Activated CD4-positive, alpha-beta memory T cell treated with anti-CD3 and anti-CD28 coated beads, Interleukin-2, amount 10 ng/mL, durations not matched to agents 7 days and 5 days (primary cell): ENCODE measurements around the gene LSM5. TPM values are rescaled to one million over a fixed set of nuclear protein-coding genes. Genes with fewer than 3 reads are reported as not detected.
"Not testable (repeated sequence)": the region's sequence is repeated elsewhere in the genome, so short reads cannot be mapped to it uniquely, and the experiment has no call there.

Source experiments
- CTCF ChIA-PET: fragments of 350-600 bp; sonication (Branson Sonifier 250); formaldehyde crosslinking; loops from one replicate; lab custom pipeline; 2021; ENCODE audit warnings: antibody characterized with exemption, inconsistent platforms; lab: Charles Lee
- POLR2A ChIA-PET: fragments of 350-600 bp; sonication (Branson Sonifier 250); formaldehyde crosslinking; loops from one replicate; lab custom pipeline; 2021; ENCODE audit warnings: antibody characterized with exemption; lab: Charles Lee
- DNase-seq: peaks from one replicate; pipeline ENCODE4 v3.0.0-alpha.2; 2020
- H3K27ac Mint-ChIP-seq: one replicate; pipeline ENCODE4 v1.8.0; 2021; ENCODE audit warnings: mild to moderate bottlenecking, mixed read lengths
- H3K27me3 Mint-ChIP-seq: one replicate; pipeline ENCODE4 v1.8.0; 2021; ENCODE audit warnings: mixed read lengths
- H3K36me3 Mint-ChIP-seq: one replicate; pipeline ENCODE4 v1.8.0; 2021; ENCODE audit warnings: low read depth, mixed read lengths
- H3K4me1 Mint-ChIP-seq: one replicate; pipeline ENCODE4 v1.8.0; 2021; ENCODE audit warnings: mixed read lengths
- H3K4me3 Mint-ChIP-seq: one replicate; pipeline ENCODE4 v1.8.0; 2021; ENCODE audit warnings: mild to moderate bottlenecking, mixed read lengths
- H3K9me3 Mint-ChIP-seq: one replicate; pipeline ENCODE4 v1.8.0; 2021; ENCODE audit warnings: mixed read lengths
- total RNA-seq, 2 experiments: library from RNA; stranded (reverse); gene quantifications; one replicate each; pipeline ENCODE4 v1.2.3, GENCODE V29; 2021

The LSM5 gene
- total RNA-seq, 2 experiments from 2014 or later, result 69.4 to 70.1 TPM

- no peaks in the 10 kb centered on the region for H3K4me1 Mint-ChIP-seq
- no peak for DNase-seq
- no peaks in the 10 kb centered on the region for H3K36me3 Mint-ChIP-seq
- H3K27ac Mint-ChIP-seq, result no peak overlapping the region
- no peak overlapping the region for H3K4me3 Mint-ChIP-seq
- CTCF ChIA-PET, result no interaction called here
- POLR2A ChIA-PET, result no interaction called here
- H3K27me3 Mint-ChIP-seq, result no peaks in the 10 kb centered on the region
- no peaks in the 10 kb centered on the region for H3K9me3 Mint-ChIP-seq
Observed at GRCh38 chr7:32470871-32471270, 19.3 kb downstream of the LSM5 start.

- H3K36me3 Mint-ChIP-seq, H3K9me3 Mint-ChIP-seq, CTCF ChIA-PET, DNase-seq, POLR2A ChIA-PET, H3K27ac Mint-ChIP-seq, H3K4me1 Mint-ChIP-seq, H3K27me3 Mint-ChIP-seq, H3K4me3 Mint-ChIP-seq: not testable (repeated sequence)
Observed at GRCh38 chr7:32470004-32470403, 20.2 kb downstream of the LSM5 start.

- POLR2A ChIA-PET, H3K4me3 Mint-ChIP-seq, H3K9me3 Mint-ChIP-seq, CTCF ChIA-PET, H3K27ac Mint-ChIP-seq, H3K36me3 Mint-ChIP-seq, H3K27me3 Mint-ChIP-seq, DNase-seq, H3K4me1 Mint-ChIP-seq: not testable (repeated sequence)
Observed at GRCh38 chr7:32464641-32465416, 25.4 kb downstream of the LSM5 start.

- CTCF ChIA-PET, result no interaction called here
- no peaks in the 10 kb centered on the region for H3K9me3 Mint-ChIP-seq
- H3K27ac Mint-ChIP-seq, result no peak overlapping the region
- POLR2A ChIA-PET, result no interaction called here
- no peaks in the 10 kb centered on the region for H3K36me3 Mint-ChIP-seq
- H3K4me1 Mint-ChIP-seq, result no peaks in the 10 kb centered on the region
- H3K4me3 Mint-ChIP-seq, result no peak overlapping the region
- peaks cover 2% of the 10 kb centered on the region for H3K27me3 Mint-ChIP-seq
- no peak for DNase-seq
Observed at GRCh38 chr7:32462977-32463376, 27.2 kb downstream of the LSM5 start.

GRCh38 chr7:32462451-32462850 is 27.7 kb downstream of the LSM5 start:
- Mint-ChIP-seq H3K27me3 (peaks cover 2% of the 10 kb centered on the region), H3K4me1 (no peaks in the 10 kb centered on the region), H3K36me3 (no peaks in the 10 kb centered on the region), H3K9me3 (no peaks in the 10 kb centered on the region), H3K27ac (no peak overlapping the region), H3K4me3 (no peak overlapping the region)
- ChIA-PET POLR2A (no interaction called here), CTCF (no interaction called here)
- DNase-seq, result no peak

GRCh38 chr7:32461484-32461883 is 28.7 kb downstream of the LSM5 start:
- CTCF ChIA-PET, result interaction anchor here (1.2 kb wide), 1 partner anchor 18 kb away, joined by 3 read pairs; no protein-coding TSS in a partner anchor
- no peaks in the 10 kb centered on the region for H3K4me1 Mint-ChIP-seq
- no peak overlapping the region for H3K4me3 Mint-ChIP-seq

GRCh38 chr7:32459788-32460187 is 30.4 kb downstream of the LSM5 start:
- H3K4me3 Mint-ChIP-seq, result no peak overlapping the region
- POLR2A ChIA-PET, result no interaction called here
- H3K27ac Mint-ChIP-seq, result no peak overlapping the region

More at GRCh38 chr7:32461484-32461883, 28.7 kb downstream of the LSM5 start:
- H3K27me3 Mint-ChIP-seq, result peaks cover 2% of the 10 kb centered on the region
- no peaks in the 10 kb centered on the region for H3K36me3 Mint-ChIP-seq
- POLR2A ChIA-PET, result no interaction called here
- no peaks in the 10 kb centered on the region for H3K9me3 Mint-ChIP-seq
- no peak overlapping the region for H3K27ac Mint-ChIP-seq
- DNase-seq, result no peak

GRCh38 chr7:32458025-32458424 is 32.2 kb downstream of the LSM5 start:
- Mint-ChIP-seq H3K27me3 (peaks cover 6% of the 10 kb centered on the region), H3K36me3 (no peaks in the 10 kb centered on the region), H3K4me3 (no peak overlapping the region), H3K27ac (no peak overlapping the region), H3K4me1 (no peaks in the 10 kb centered on the region), H3K9me3 (no peaks in the 10 kb centered on the region)
- ChIA-PET CTCF (no interaction called here), POLR2A (no interaction called here)
- no peak for DNase-seq

More at GRCh38 chr7:32459788-32460187, 30.4 kb downstream of the LSM5 start:
- CTCF ChIA-PET, result no interaction called here
- H3K4me1 Mint-ChIP-seq, result no peaks in the 10 kb centered on the region
- DNase-seq, result no peak
- H3K36me3 Mint-ChIP-seq, result no peaks in the 10 kb centered on the region
- peaks cover 2% of the 10 kb centered on the region for H3K27me3 Mint-ChIP-seq
- no peaks in the 10 kb centered on the region for H3K9me3 Mint-ChIP-seq

- ChIA-PET CTCF (no interaction called here), POLR2A (no interaction called here)
- Mint-ChIP-seq H3K36me3 (no peaks in the 10 kb centered on the region), H3K4me3 (no peak overlapping the region), H3K9me3 (no peaks in the 10 kb centered on the region), H3K27ac (no peak overlapping the region), H3K27me3 (peaks cover 5% of the 10 kb centered on the region), H3K4me1 (no peaks in the 10 kb centered on the region)
- no peak for DNase-seq
Observed at GRCh38 chr7:32453341-32454011, 36.7 kb downstream of the LSM5 start.

GRCh38 chr7:32447218-32447617 is 43.0 kb downstream of the LSM5 start:
- H3K36me3 Mint-ChIP-seq, result no peaks in the 10 kb centered on the region
- H3K27me3 Mint-ChIP-seq, result no peaks in the 10 kb centered on the region
- H3K4me1 Mint-ChIP-seq, result no peaks in the 10 kb centered on the region
- no peak for DNase-seq
- H3K9me3 Mint-ChIP-seq, result no peaks in the 10 kb centered on the region
- H3K4me3 Mint-ChIP-seq, result no peak overlapping the region
- H3K27ac Mint-ChIP-seq, result no peak overlapping the region
- ChIA-PET POLR2A (no interaction called here), CTCF (no interaction called here)

GRCh38 chr7:32436146-32436928 is 53.8 kb downstream of the LSM5 start:
- POLR2A ChIA-PET, result no interaction called here
- CTCF ChIA-PET, result no interaction called here
- H3K27ac Mint-ChIP-seq, result no peak overlapping the region
- no peaks in the 10 kb centered on the region for H3K9me3 Mint-ChIP-seq
- no peak overlapping the region for H3K4me3 Mint-ChIP-seq
- DNase-seq, result no peak
- no peaks in the 10 kb centered on the region for H3K27me3 Mint-ChIP-seq
- no peaks in the 10 kb centered on the region for H3K36me3 Mint-ChIP-seq
- H3K4me1 Mint-ChIP-seq, result no peaks in the 10 kb centered on the region
